B cell (primary cell): Measurements from ENCODE around the gene PGBD4.

Experiments used
- CTCF ChIP-seq: fragments of 200-600 bp; IDR thresholded peaks from one replicate; pipeline ENCODE4 v1.8.0; 2022; ENCODE audit warnings: antibody characterized with exemption, mild to moderate bottlenecking
- EZH2 ChIP-seq: IDR thresholded peaks from 2 replicates; pipeline ENCODE4 v1.6.1; 2012; ENCODE audit warnings: borderline replicate concordance, low read depth, mild to moderate bottlenecking, moderate library complexity, low read length; ENCODE audit not compliant: insufficient read depth, poor library complexity, severe bottlenecking

- TF ChIP-seq CTCF = no peak
- no peak for TF ChIP-seq EZH2
These were observed 17.4 kb downstream of the PGBD4 start for GRCh38 chr15:34119291-34119690.
